Ovary (tissue), 9 donors: Measurements from ENCODE around the gene MMP21. TPM values are rescaled to one million over a fixed set of nuclear protein-coding genes. Genes with fewer than 3 reads are reported as not detected.

Experiments used
- DNase-seq, 5 donors: peaks; one replicate each; pipeline ENCODE4 v3.0.0-alpha.2; 2019 to 2020
- H3K27ac ChIP-seq, 2 donors: fragments of 200-600 bp; one replicate each; pipeline versions ENCODE4 v1.5.1 to v1.8.0; 2019 to 2022
- H3K27me3 ChIP-seq: fragments of 200-600 bp; one replicate; pipeline ENCODE4 v1.8.0; 2022
- H3K36me3 ChIP-seq: fragments of 200-600 bp; sonication (generic); one replicate; pipeline ENCODE4 v1.5.1; 2019
- H3K4me1 ChIP-seq: one replicate; pipeline ENCODE4 v1.8.1; 2013; ENCODE audit warnings: mild to moderate bottlenecking, moderate library complexity; ENCODE audit not compliant: insufficient read depth
- H3K4me3 ChIP-seq: fragments of 200-600 bp; sonication (generic); one replicate; pipeline ENCODE4 v1.5.1; 2017
- H3K9me3 ChIP-seq, 2 donors: fragments of 200-600 bp in 1 of 2; sonication (generic) in 1 of 2; one replicate each; pipeline versions ENCODE4 v1.5.1 to v1.8.1; 2013 to 2019; ENCODE audit warnings: mild to moderate bottlenecking in 1 of 2, moderate library complexity in 1 of 2
- CTCF ChIP-seq, 3 donors: fragments of 450-650 bp in 2 of 3; fragments of 200-600 bp in 1 of 3; IDR thresholded peaks; one replicate each; pipeline versions ENCODE4 v1.5.1 to v1.8.0; 2016 to 2022; ENCODE audit warnings: antibody characterized with exemption in 3 of 3, mild to moderate bottlenecking in 1 of 3
- EP300 ChIP-seq: sonication (generic); formaldehyde crosslinking; IDR thresholded peaks from one replicate; pipeline ENCODE4 v1.6.1; 2017; ENCODE audit warnings: antibody characterized with exemption
- POLR2A ChIP-seq: fragments of 450-650 bp; IDR thresholded peaks from one replicate; pipeline ENCODE4 v1.6.1; 2017; ENCODE audit warnings: antibody characterized with exemption, mild to moderate bottlenecking, moderate library complexity
- WGBS, 3 donors: extraction: QIAGEN DNeasy Blood & Tissue Kit in 1 of 3; methylation state at CpG; one replicate each; pipeline versions ENCODE4 v1.1.5 to v1.1.7; 2013 to 2017; 5-methylcytosine and 5-hydroxymethylcytosine counted together
- intact Hi-C, 4 donors: fragments of 100-400 bp; cut with DNase I; formaldehyde crosslinking; loops; one replicate each; pipeline versions ENCODE4 v1.11.0 to v1.15.1; 2022 to 2023
- polyA plus RNA-seq, 2 donors: library from polyadenylated mRNA; stranded (reverse); fragments of 200-250 nt in 1 of 2; fragments of 350-450 nt in 1 of 2; fragmentation: Illumina TruSeq in 1 of 2; extraction: RNeasy Lipid Tissue Mini Kit (QIAGEN cat#74804) in 1 of 2; gene quantifications; one replicate each; pipeline ENCODE4 v1.2.3, GENCODE V29; 2013 to 2014
- total RNA-seq, 7 donors: library from RNA; depleted of rRNA in 2 of 7; stranded (reverse); fragments of >200 nt in 2 of 7; fragmentation: NEBNext Ultra II Directional in 3 of 7; extraction: Animal tissue kit (Norgen Biotek cat#: 25700) in 3 of 7; gene quantifications; one replicate each; pipeline versions ENCODE4 v1.1.0 to v1.2.4, GENCODE V29; 2016 to 2023
- donor health status: DM: no; HTN: no; CAD: no; lungs with moderate emphysema.
- donor health status: DM: no; HTN: no; CAD: no.
- donor health status: Bipolar disorder and iron deficiency.
- donor health status: DM: yes; HTN: yes; CAD: no.
- donor health status: DM: no; HTN: no; CAD: no.
- donor health status: DM: yes; HTN: yes; CAD: no.

The MMP21 gene
- total and polyA plus RNA-seq, 9 donors: 0.11 to 1.6 (median 1.00) TPM

DNA sequence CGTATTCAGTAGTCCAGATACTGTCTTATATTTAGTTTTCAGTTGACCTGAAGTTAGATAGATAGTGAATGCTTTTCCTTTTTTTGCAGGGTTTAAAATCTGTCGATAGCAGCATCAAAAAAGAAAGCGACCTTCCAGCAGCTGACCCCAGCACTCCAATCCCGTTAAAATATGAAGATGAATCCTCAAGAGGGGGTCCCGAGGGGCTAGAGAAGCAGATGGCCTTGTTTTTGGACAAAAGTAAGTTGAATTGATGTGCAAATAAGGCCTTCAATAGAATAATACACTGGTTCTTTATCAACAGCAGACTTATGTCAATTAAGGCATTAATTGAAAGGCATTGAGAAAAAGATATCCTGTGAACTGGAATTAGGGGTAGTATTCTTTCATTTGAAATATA lies 37.4 kb downstream of the MMP21 start:
- no peaks in the 10 kb centered on the region for H3K4me1 ChIP-seq
- no peak overlapping the region for H3K4me3 ChIP-seq
- no peaks in the 10 kb centered on the region for H3K9me3 ChIP-seq
- H3K36me3 ChIP-seq: no peaks in the 10 kb centered on the region
- WGBS, 3 donors: 82 to 88% (median 87%) methylated on average over 5 of the region's 5 CpGs
- no peaks in the 10 kb centered on the region for H3K27me3 ChIP-seq
- no peak for DNase-seq
- intact Hi-C loops: no loop called here
- TF ChIP-seq CTCF (IDR thresholded peaks at IDR 0.05) (no peak), POLR2A (no peak), EP300 (no peak)
- H3K27ac ChIP-seq: no peak overlapping the region

- Histone ChIP-seq H3K27me3 (no peaks in the 10 kb centered on the region), H3K9me3 (no peaks in the 10 kb centered on the region), H3K4me1 (no peaks in the 10 kb centered on the region), H3K36me3 (no peaks in the 10 kb centered on the region), H3K27ac (no peak overlapping the region), H3K4me3 (no peak overlapping the region)
- TF ChIP-seq CTCF (IDR thresholded peaks at IDR 0.05): no peak
- TF ChIP-seq POLR2A: no peak
- no peak for TF ChIP-seq EP300
- DNase-seq: no peak
- intact Hi-C loops: no loop called here
- 84 to 91% (median 89%) methylated on average over 1 of the region's 1 CpG for WGBS, 3 donors
Measured at GRCh38 chr10:125734823-125735222, 40.8 kb downstream of the MMP21 start.

- no peaks in the 10 kb centered on the region for H3K27me3 ChIP-seq
- intact Hi-C loops: no loop called here
- WGBS, 3 donors: 94 to 100% (median 100%) methylated on average over 1 of the region's 1 CpG
Measured at GRCh38 chr10:125734148-125734547, 41.5 kb downstream of the MMP21 start.

GRCh38 chr10:125727436-125727835 lies 48.2 kb downstream of the MMP21 start:
- no peak for TF ChIP-seq EP300
- no peak for TF ChIP-seq POLR2A
- TF ChIP-seq CTCF (IDR thresholded peaks at IDR 0.05): no peak
- WGBS, 3 donors: 25 to 40% (median 30%) methylated on average over 3 of the region's 3 CpGs
- intact Hi-C loops: no loop called here
- no peak for DNase-seq
- Histone ChIP-seq H3K4me3 (no peak overlapping the region), H3K27ac (no peak overlapping the region), H3K4me1 (no peaks in the 10 kb centered on the region), H3K27me3 (no peaks in the 10 kb centered on the region), H3K36me3 (no peaks in the 10 kb centered on the region), H3K9me3 (no peaks in the 10 kb centered on the region)

More at GRCh38 chr10:125734148-125734547, 41.5 kb downstream of the MMP21 start:
- Histone ChIP-seq H3K27ac (no peak overlapping the region), H3K4me1 (no peaks in the 10 kb centered on the region), H3K36me3 (no peaks in the 10 kb centered on the region), H3K4me3 (no peak overlapping the region), H3K9me3 (no peaks in the 10 kb centered on the region)
- TF ChIP-seq POLR2A: no peak
- no peak for TF ChIP-seq CTCF (IDR thresholded peaks at IDR 0.05)
- TF ChIP-seq EP300: no peak
- DNase-seq: no peak

DNA sequence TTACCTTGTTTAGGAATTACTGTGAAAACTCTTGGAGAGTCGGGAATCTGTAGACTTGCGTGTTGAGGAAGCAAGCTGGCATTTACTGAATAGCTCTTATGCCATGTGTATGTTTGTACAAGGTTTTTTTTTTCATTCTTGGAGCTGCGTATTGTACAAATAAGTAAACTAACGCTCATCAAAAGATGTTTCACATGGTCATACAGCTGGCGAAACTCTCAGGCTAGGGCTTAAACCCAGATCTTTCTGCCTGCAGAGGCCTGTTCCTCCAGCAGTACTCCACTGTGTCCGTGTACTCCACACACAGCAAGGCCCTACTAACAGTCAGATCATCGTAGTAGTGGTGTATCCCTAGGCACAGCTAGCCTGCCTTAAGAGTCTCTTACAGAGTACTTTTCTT lies 48.7 kb downstream of the MMP21 start:
- Histone ChIP-seq H3K36me3 (no peaks in the 10 kb centered on the region), H3K4me3 (no peak overlapping the region), H3K27me3 (no peaks in the 10 kb centered on the region), H3K27ac (no peak overlapping the region), H3K4me1 (no peaks in the 10 kb centered on the region), H3K9me3 (no peaks in the 10 kb centered on the region)
- 59 to 78% (median 70%) methylated on average over 7 of the region's 7 CpGs for WGBS, 3 donors
- no peak for DNase-seq
- TF ChIP-seq EP300 (no peak), CTCF (IDR thresholded peaks at IDR 0.05) (no peak), POLR2A (no peak)
- intact Hi-C loops: no loop called here
